GM12873 (cell line): ENCODE measurements around the gene SIPA1L2.
A peak's percentile ranks its signal among the peaks of the same experiment; 100 is the strongest.

Source experiments
- CTCF ChIP-seq: IDR thresholded peaks from 2 replicates; pipeline ENCODE4 v1.5.1; 2012; ENCODE audit warnings: low read depth, mild to moderate bottlenecking, moderate library complexity, low read length, control low read depth; ENCODE audit not compliant: insufficient read depth; ENCODE audit errors: missing control alignments

Gene SIPA1L2

GRCh38 chr1:232615306-232615800 lies 14.6 kb downstream of the SIPA1L2 start:
- TF ChIP-seq CTCF: no peak

GRCh38 chr1:232614811-232615210 lies 15.1 kb downstream of the SIPA1L2 start:
- no peak for TF ChIP-seq CTCF

GRCh38 chr1:232613752-232614381 lies 16.1 kb downstream of the SIPA1L2 start:
- TF ChIP-seq CTCF: no peak

- TF ChIP-seq CTCF: peak; percentile 22
These were observed 18.1 kb downstream of the SIPA1L2 start for GRCh38 chr1:232611834-232612233.

GRCh38 chr1:232610192-232610901 lies 19.6 kb downstream of the SIPA1L2 start:
- no peak for TF ChIP-seq CTCF

- TF ChIP-seq CTCF: no peak
These were observed 21.5 kb downstream of the SIPA1L2 start for GRCh38 chr1:232608427-232608826.

- no peak for TF ChIP-seq CTCF
These were observed 27.3 kb downstream of the SIPA1L2 start for GRCh38 chr1:232602622-232603021.
